PFSK-1 (cell line): Measurements from ENCODE around the gene GFAP.

Experiments used
- FOXP2 ChIP-seq: optimal IDR thresholded peaks from 2 replicates; pipeline ENCODE3; 2011; ENCODE audit warnings: borderline replicate concordance, control low read depth, inconsistent platforms; ENCODE audit not compliant: insufficient read depth; ENCODE audit errors: extremely low read length, extremely low read depth
- POLR2AphosphoS5 ChIP-seq: IDR thresholded peaks from 2 replicates; pipeline ENCODE4 v1.6.1; 2012; ENCODE audit warnings: low read depth, mild to moderate bottlenecking, control low read depth, low read length, moderate library complexity
- SIN3A ChIP-seq: IDR thresholded peaks from 2 replicates; pipeline ENCODE4 v1.6.1; 2012; ENCODE audit warnings: mild to moderate bottlenecking, low read length, moderate library complexity, borderline replicate concordance; ENCODE audit not compliant: insufficient read depth
- TAF1 ChIP-seq: IDR thresholded peaks from 2 replicates; pipeline ENCODE4 v1.6.1; 2012; ENCODE audit warnings: low read length, control low read depth, borderline replicate concordance; ENCODE audit not compliant: insufficient read depth
- TF ChIP-seq, protein P1 (sequence below), 2 experiments: IDR thresholded peaks; 2 replicates each; pipeline versions ENCODE4 v1.6.1 to v1.8.0; 2011 to 2012; ENCODE audit warnings: low read depth in 2 of 2, low read length in 2 of 2, control low read depth in 1 of 2, inconsistent platforms in 1 of 2, mild to moderate bottlenecking in 1 of 2, moderate library complexity in 1 of 2; ENCODE audit not compliant: insufficient read depth in 1 of 2

GFAP gene

DNA sequence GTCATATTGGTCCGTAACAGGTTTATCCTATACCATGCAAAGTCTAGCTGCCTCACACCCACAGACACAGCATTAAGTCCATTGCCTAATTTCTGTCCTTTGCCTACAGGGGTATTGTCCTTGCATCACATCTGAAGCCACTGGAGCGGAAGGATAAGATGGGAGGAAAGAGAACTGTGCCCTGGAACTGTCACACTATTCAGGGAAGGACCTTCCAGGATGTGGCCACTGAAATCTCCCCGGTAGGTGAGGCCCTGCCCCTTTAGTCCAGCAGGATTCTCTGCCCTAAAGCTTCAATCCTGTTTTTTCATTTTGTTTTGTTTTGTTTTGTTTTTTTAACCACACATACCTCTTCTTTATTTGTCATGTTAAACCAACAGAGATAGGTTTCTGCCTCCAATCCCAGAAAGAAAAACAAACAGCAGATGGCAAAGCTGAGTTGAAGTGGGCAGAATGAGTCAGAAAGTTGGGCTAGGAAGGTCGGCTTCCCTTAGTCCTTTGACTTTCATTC, 13.8 kb downstream of the GFAP start:
- TF ChIP-seq, protein P1, sequence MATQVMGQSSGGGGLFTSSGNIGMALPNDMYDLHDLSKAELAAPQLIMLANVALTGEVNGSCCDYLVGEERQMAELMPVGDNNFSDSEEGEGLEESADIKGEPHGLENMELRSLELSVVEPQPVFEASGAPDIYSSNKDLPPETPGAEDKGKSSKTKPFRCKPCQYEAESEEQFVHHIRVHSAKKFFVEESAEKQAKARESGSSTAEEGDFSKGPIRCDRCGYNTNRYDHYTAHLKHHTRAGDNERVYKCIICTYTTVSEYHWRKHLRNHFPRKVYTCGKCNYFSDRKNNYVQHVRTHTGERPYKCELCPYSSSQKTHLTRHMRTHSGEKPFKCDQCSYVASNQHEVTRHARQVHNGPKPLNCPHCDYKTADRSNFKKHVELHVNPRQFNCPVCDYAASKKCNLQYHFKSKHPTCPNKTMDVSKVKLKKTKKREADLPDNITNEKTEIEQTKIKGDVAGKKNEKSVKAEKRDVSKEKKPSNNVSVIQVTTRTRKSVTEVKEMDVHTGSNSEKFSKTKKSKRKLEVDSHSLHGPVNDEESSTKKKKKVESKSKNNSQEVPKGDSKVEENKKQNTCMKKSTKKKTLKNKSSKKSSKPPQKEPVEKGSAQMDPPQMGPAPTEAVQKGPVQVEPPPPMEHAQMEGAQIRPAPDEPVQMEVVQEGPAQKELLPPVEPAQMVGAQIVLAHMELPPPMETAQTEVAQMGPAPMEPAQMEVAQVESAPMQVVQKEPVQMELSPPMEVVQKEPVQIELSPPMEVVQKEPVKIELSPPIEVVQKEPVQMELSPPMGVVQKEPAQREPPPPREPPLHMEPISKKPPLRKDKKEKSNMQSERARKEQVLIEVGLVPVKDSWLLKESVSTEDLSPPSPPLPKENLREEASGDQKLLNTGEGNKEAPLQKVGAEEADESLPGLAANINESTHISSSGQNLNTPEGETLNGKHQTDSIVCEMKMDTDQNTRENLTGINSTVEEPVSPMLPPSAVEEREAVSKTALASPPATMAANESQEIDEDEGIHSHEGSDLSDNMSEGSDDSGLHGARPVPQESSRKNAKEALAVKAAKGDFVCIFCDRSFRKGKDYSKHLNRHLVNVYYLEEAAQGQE (IDR thresholded peaks at IDR 0.05; ENCODE audit: insufficient read depth in 1 of 2, low read depth in 2 of 2, low read length in 2 of 2) = no peak
- TF ChIP-seq POLR2AphosphoS5 = no peak
- no peak for TF ChIP-seq SIN3A
- no peak for TF ChIP-seq FOXP2
- no peak for TF ChIP-seq TAF1

DNA sequence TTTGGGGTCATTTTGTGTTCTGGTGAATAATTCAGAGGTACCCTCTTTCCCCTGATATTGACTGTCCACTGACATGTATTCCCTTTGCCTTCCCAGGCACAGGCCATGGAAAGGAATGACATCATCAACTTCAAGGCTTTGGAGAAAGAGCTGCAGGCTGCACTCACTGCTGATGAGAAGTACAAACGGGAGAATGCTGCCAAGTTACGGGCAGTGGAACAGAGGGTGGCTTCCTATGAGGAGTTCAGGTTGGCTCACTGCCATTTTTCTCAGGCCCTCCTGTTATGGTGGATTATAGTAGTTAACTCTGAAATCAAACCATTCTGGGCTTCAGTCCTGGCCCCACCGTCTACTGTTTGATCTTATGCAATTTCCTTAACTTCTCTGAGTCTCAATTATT, 14.4 kb downstream of the GFAP start:
- TF ChIP-seq, protein P1 (IDR thresholded peaks at IDR 0.05; ENCODE audit: insufficient read depth in 1 of 2, low read depth in 2 of 2, low read length in 2 of 2) = no peak

DNA sequence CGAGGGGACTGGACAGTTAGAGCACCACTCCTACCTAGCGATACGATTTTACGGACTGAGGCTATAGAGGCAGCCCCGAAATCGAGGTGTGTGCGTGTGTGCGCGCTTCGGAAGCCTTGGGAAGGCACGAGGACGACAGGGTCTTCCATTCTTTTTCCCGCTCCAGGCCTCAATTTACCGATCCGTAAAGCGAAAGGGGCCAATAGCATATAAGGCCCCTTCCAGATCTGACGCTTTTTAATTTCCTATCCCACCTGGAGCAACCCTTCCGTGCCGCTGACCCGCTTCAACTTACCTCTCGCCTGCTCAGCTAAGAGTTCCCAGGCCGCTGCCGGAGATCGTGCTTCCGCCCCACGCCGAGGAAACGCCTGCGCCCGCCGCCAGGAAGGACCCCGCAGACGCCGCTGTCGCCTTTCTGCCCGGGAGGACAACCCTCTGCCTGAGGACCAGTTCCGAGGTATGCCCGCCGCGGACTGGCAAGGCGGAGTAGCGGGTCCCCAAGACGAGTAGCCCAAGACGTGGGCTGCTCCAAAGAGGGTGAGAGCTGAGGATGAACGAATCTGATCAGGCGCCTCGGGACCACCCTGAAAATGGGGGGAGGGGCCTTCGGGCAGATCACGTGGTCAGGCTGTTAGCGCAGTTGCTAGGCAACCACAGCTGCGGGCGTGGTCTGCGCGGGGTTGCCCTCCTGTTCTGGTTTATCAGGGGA, 16.1 kb downstream of the GFAP start, which contains the start of gene EFTUD2:
Gene EFTUD2 (minus strand): TSS at position 372 of the 709 bp plus-strand sequence. CDS start 4,924 bp downstream, outside the sequence.
- TF ChIP-seq FOXP2 = peak; percentile 94
- TF ChIP-seq TAF1 = peak; percentile 83; the same call in 1 of the 2 replicates
- TF ChIP-seq, protein P1 (IDR thresholded peaks at IDR 0.05; ENCODE audit: insufficient read depth in 1 of 2, low read depth in 2 of 2, low read length in 2 of 2) = peak in 1 of 2 experiments; percentile 57; a peak in 1 of 4 replicates
- TF ChIP-seq SIN3A = peak; percentile 81
- TF ChIP-seq POLR2AphosphoS5 = peak; percentile 94

DNA sequence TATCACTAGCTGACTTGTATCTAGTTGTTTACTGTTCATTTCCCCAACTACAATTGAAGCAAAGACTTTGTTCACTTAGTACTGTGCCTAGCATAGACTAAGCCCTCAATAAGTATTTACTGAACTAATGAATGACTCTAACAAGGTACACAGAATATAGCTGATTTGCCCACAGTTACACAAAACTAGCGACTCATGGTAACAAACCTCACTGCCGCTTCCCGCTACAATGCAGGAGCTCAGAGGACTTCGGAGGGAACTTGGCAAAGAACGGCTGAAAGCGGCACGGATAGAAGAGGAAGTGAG, 16.6 kb downstream of the GFAP start:
- TF ChIP-seq POLR2AphosphoS5 = no peak

DNA sequence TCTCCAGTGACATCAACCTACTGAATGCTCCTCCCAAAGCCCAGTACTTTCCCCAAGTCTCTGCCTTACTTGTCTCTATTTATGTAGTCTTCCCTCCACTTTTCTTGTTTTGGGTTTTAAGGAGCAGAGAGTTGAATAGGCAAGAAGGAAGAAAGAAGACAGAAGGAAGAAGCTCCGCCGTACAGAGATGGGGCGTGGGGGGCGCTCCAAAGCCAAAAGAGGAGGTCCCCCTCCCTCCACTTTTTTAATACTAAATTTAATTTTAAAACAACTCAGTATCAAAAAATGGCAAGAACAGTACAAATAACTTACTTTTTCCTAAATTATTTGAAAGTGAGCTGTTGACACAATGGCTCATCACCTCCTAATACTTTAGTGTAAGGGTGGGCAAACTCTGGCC, 20.7 kb downstream of the GFAP start:
- TF ChIP-seq POLR2AphosphoS5 (no peak), FOXP2 (no peak), SIN3A (no peak), TAF1 (no peak)
- TF ChIP-seq, protein P1 (IDR thresholded peaks at IDR 0.05; ENCODE audit: insufficient read depth in 1 of 2, low read depth in 2 of 2, low read length in 2 of 2) = no peak
